Measurements from ENCODE around the gene NEBL.

- TF ChIP-seq CTCF (IDR thresholded peaks at IDR 0.05), result no peak
- no peak for TF ChIP-seq POLR2A (IDR thresholded peaks at IDR 0.05)
These were observed 153.2 kb downstream of the NEBL start for GRCh38 chr10:20743942-20744341.
